Naive thymus-derived CD8-positive, alpha-beta T cell (primary cell): ENCODE results near the gene KCNJ12. TPM values are rescaled to one million over a fixed set of nuclear protein-coding genes. Genes with fewer than 3 reads are reported as not detected.

Source experiments
- ATAC-seq, 2 donors: fragments of 150-1000 bp; cut with Tn5 transposase in 1 of 2; sonication (Bioruptor Pico), chemical (Tn5 transposase) in 1 of 2; 1 replicate in 1 of 2; 2 replicates in 1 of 2; pipeline ENCODE4 v1.10.0; 2021; ENCODE audit warnings: mild to moderate bottlenecking in 2 of 2, moderate library complexity in 2 of 2
- POLR2A ChIA-PET: fragments of 350-600 bp; sonication (Branson Sonifier 250); formaldehyde crosslinking; loops from one replicate; lab custom pipeline; 2021; ENCODE audit warnings: antibody characterized with exemption; lab: Charles Lee
- DNase-seq, 10 donors: peaks; one replicate each; pipeline versions ENCODE4 v3.0.0 to v3.0.0-alpha.2; 2020 to 2022
- H3K27ac Mint-ChIP-seq, 10 donors: one replicate each; pipeline ENCODE4 v1.8.0; 2020 to 2022; ENCODE audit warnings: mild to moderate bottlenecking in 10 of 10, mixed read lengths in 10 of 10, moderate library complexity in 4 of 10, inconsistent platforms in 1 of 10
- H3K27me3 Mint-ChIP-seq, 5 donors: one replicate each; pipeline ENCODE4 v1.8.0; 2021 to 2022; ENCODE audit warnings: mixed read lengths in 5 of 5
- H3K36me3 Mint-ChIP-seq, 3 donors: one replicate each; pipeline ENCODE4 v1.8.0; 2020 to 2022; ENCODE audit warnings: mixed read lengths in 3 of 3, mild to moderate bottlenecking in 2 of 3, inconsistent platforms in 1 of 3
- H3K4me1 Mint-ChIP-seq, 4 donors: one replicate each; pipeline ENCODE4 v1.8.0; 2021 to 2022; ENCODE audit warnings: mixed read lengths in 4 of 4
- H3K4me3 Mint-ChIP-seq, 10 donors: one replicate each; pipeline ENCODE4 v1.8.0; 2020 to 2022; ENCODE audit warnings: mild to moderate bottlenecking in 10 of 10, mixed read lengths in 10 of 10, moderate library complexity in 6 of 10, inconsistent platforms in 1 of 10
- H3K9me3 Mint-ChIP-seq, 9 donors: one replicate each; pipeline ENCODE4 v1.8.0; 2020 to 2022; ENCODE audit warnings: mixed read lengths in 9 of 9, mild to moderate bottlenecking in 3 of 9, inconsistent platforms in 1 of 9, moderate library complexity in 1 of 9
- polyA plus RNA-seq, 3 donors: library from polyadenylated mRNA; unstranded; fragments of 300-500 nt; fragmentation: Illumina TruSeq; gene quantifications; one replicate each; pipeline ENCODE4 v1.2.3, GENCODE V29; 2021
- total RNA-seq, 8 experiments: library from RNA in 2 of 8; stranded (reverse) in 2 of 8; gene quantifications; one replicate each; pipeline ENCODE4 v1.2.3 and lab custom pipeline; 2021 to 2026

KCNJ12 gene
- total and polyA plus RNA-seq, 5 experiments from 2014 or later = 0.16 to 0.18 TPM; not detected in 3

GRCh38 chr17:21385281-21385845 is 9.2 kb downstream of the KCNJ12 start:
- POLR2A ChIA-PET = no interaction called here
- H3K27ac Mint-ChIP-seq = no peak overlapping the region
- no peak for DNase-seq
- H3K4me1 Mint-ChIP-seq = peaks cover 0 to 2% (median 0%) of the 10 kb centered on the region in 4 donors
- ATAC-seq = no peak
- H3K9me3 Mint-ChIP-seq = peaks cover 0 to 2% (median 0%) of the 10 kb centered on the region in 9 donors
- H3K27me3 Mint-ChIP-seq = peaks cover 0 to 10% (median 2%) of the 10 kb centered on the region in 5 donors
- H3K36me3 Mint-ChIP-seq = no peaks in the 10 kb centered on the region
- no peak overlapping the region for H3K4me3 Mint-ChIP-seq

DNA sequence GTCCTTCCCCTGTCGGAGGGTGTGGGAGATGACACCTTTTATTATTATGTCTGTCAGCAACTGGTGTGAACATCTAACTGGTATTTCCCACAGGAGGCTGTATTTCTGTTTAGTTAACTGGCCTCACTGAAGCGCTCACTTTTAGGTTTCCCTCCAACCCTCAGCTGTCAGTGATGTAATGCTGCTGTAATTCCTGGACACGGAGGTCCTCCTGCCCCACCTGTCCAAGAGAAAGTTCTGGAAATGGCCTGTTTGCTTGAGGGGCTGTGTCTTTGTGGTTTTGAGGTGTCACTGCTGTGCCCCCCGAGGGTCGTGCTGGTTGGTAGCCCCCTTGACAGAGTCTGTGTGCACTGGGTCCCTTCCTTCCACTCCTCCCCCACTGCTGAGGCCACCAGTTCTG is 11.5 kb downstream of the KCNJ12 start:
- POLR2A ChIA-PET = no interaction called here
- Mint-ChIP-seq H3K4me3 (no peak overlapping the region), H3K4me1 (peaks cover 0 to 2% (median 0%) of the 10 kb centered on the region in 4 donors), H3K27me3 (peaks cover 0 to 2% (median 0%) of the 10 kb centered on the region in 5 donors), H3K9me3 (peaks cover 0 to 2% (median 0%) of the 10 kb centered on the region in 9 donors), H3K36me3 (no peaks in the 10 kb centered on the region), H3K27ac (no peak overlapping the region)
- ATAC-seq = no peak
- no peak for DNase-seq

DNA sequence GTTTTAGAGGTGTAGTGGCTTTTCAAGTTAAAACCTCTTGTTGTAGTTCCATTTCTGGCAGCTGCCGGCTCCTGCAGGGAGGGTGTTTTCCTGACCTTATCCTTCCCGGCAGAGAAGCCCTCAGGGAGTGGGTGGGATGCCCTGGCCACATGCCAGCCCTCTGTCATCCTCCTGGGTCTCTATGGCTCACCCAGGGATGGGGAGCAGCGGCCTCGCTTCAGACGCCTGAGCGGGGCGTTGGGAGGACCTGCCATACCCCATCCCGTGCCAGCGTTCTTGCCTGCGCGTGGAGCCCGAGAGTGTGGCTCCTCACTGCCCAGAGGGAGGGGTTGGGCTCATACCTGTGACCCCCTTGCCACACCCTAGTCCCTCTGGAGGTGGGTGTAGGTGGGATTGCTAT is 11.9 kb downstream of the KCNJ12 start:
- POLR2A ChIA-PET = no interaction called here
- H3K36me3 Mint-ChIP-seq = no peaks in the 10 kb centered on the region

DNA sequence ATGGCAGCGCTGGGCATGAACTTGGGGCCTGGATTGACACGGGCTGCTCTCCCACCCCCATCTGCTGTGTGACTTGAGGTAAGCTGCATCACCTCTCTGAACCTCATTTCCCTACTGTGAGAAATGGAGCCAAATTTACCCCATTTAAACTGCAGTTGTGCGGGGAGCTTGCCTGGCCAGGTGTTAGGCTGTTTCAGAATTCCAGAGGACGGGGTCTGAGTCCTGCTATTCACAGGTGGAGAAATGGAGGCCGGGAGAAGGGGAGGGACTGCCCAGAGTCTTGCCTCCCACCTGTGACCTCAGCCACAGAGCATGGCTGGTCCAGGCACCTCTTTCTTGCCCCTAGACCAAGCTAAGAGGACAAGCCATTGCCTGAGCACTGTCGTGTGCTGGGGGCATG is 12.8 kb downstream of the KCNJ12 start:
- Mint-ChIP-seq H3K27me3 (peaks cover 0 to 2% (median 0%) of the 10 kb centered on the region in 5 donors), H3K4me1 (peaks cover 0 to 2% (median 0%) of the 10 kb centered on the region in 4 donors), H3K27ac (no peak overlapping the region), H3K4me3 (no peak overlapping the region), H3K9me3 (peaks cover 0 to 2% (median 0%) of the 10 kb centered on the region in 9 donors), H3K36me3 (no peaks in the 10 kb centered on the region)
- POLR2A ChIA-PET = no interaction called here
- ATAC-seq (no peak), DNase-seq (no peak)

More for the DNA sequence above, 11.9 kb downstream of the KCNJ12 start:
- H3K27me3 Mint-ChIP-seq = peaks cover 0 to 2% (median 0%) of the 10 kb centered on the region in 5 donors
- no peak overlapping the region for H3K27ac Mint-ChIP-seq
- no peak for DNase-seq
- H3K4me3 Mint-ChIP-seq = no peak overlapping the region
- H3K4me1 Mint-ChIP-seq = peaks cover 0 to 2% (median 0%) of the 10 kb centered on the region in 4 donors
- ATAC-seq = no peak
- H3K9me3 Mint-ChIP-seq = peaks cover 0 to 2% (median 0%) of the 10 kb centered on the region in 9 donors

DNA sequence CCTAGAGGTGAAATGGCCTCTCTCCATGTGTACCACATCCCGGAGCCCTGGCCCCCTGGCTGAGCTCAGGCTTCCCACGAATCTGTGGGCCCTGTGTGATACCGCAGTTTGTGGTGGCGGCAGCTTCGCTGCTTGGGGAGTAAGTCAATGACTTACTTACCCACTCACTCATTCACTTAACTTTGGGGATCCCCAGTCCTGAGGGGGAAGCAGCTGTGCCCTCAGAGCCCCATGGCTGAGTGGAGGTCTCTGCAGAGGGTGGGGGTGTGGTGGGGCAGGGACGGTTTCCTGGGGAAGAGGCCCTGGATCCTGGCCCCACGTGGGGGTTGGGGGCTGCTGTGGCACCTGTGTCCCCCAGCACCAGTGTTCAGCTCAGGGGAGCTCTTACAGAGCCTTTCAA is 13.2 kb downstream of the KCNJ12 start:
- POLR2A ChIA-PET = no interaction called here
- Mint-ChIP-seq H3K4me1 (peaks cover 0 to 2% (median 0%) of the 10 kb centered on the region in 4 donors), H3K9me3 (peaks cover 0 to 2% (median 0%) of the 10 kb centered on the region in 9 donors), H3K36me3 (no peaks in the 10 kb centered on the region), H3K27me3 (peaks cover 0 to 2% (median 0%) of the 10 kb centered on the region in 5 donors), H3K4me3 (no peak overlapping the region), H3K27ac (peak overlapping the region in 1 of 10 donors; percentile 33)
- DNase-seq = no peak
- ATAC-seq = no peak

GRCh38 chr17:21390294-21390693 is 14.1 kb downstream of the KCNJ12 start:
- Mint-ChIP-seq H3K27ac (peak overlapping the region in 1 of 10 donors; percentile 75), H3K27me3 (peaks cover 0 to 2% (median 0%) of the 10 kb centered on the region in 5 donors), H3K4me3 (no peak overlapping the region), H3K36me3 (no peaks in the 10 kb centered on the region), H3K4me1 (peaks cover 0 to 2% (median 0%) of the 10 kb centered on the region in 4 donors), H3K9me3 (peaks cover 0 to 2% (median 0%) of the 10 kb centered on the region in 9 donors)
- ATAC-seq (no peak), DNase-seq (no peak)
- POLR2A ChIA-PET = no interaction called here

- H3K36me3 Mint-ChIP-seq = no peaks in the 10 kb centered on the region
- DNase-seq (no peak), ATAC-seq (no peak)
- H3K27ac Mint-ChIP-seq = peak overlapping the region in 1 of 10 donors; percentile 48
- H3K9me3 Mint-ChIP-seq = peaks cover 0 to 2% (median 0%) of the 10 kb centered on the region in 9 donors
- H3K27me3 Mint-ChIP-seq = peaks cover 0 to 2% (median 0%) of the 10 kb centered on the region in 5 donors
- no peak overlapping the region for H3K4me3 Mint-ChIP-seq
- POLR2A ChIA-PET = no interaction called here
- H3K4me1 Mint-ChIP-seq = peaks cover 0 to 2% (median 0%) of the 10 kb centered on the region in 4 donors
These were observed 16.1 kb downstream of the KCNJ12 start for GRCh38 chr17:21392266-21392665.

DNA sequence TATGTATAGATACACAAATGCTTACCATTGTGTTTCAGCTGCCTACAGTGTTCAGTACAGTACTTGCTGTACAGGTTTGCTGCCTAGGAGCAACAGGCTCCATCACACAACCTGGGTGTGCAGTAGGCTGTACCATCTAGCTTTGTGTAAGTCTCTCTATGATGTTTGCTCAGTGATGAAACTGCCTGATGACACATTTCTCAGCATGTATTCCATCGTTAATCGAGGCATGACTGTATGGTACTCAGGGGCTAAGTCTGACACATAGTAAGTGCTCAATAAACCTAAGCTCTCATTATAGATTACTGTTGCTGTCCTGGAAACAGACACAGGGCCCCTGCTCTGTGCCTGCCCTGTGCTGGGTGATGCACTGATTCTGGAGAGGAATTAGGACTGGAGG is 18.1 kb downstream of the KCNJ12 start:
- ATAC-seq (no peak), DNase-seq (no peak)
- H3K27me3 Mint-ChIP-seq = peaks cover 0 to 2% (median 0%) of the 10 kb centered on the region in 5 donors
- H3K4me3 Mint-ChIP-seq = no peak overlapping the region
- H3K9me3 Mint-ChIP-seq = peaks cover 0 to 2% (median 0%) of the 10 kb centered on the region in 9 donors
- H3K4me1 Mint-ChIP-seq = peaks cover 0 to 2% (median 0%) of the 10 kb centered on the region in 4 donors
- POLR2A ChIA-PET = no interaction called here
- peak overlapping the region in 2 of 10 donors; percentile 26 to 35 for H3K27ac Mint-ChIP-seq
- no peaks in the 10 kb centered on the region for H3K36me3 Mint-ChIP-seq

GRCh38 chr17:21395764-21396163 is 19.6 kb downstream of the KCNJ12 start:
- POLR2A ChIA-PET = no interaction called here
- H3K27ac Mint-ChIP-seq = no peak overlapping the region

DNA sequence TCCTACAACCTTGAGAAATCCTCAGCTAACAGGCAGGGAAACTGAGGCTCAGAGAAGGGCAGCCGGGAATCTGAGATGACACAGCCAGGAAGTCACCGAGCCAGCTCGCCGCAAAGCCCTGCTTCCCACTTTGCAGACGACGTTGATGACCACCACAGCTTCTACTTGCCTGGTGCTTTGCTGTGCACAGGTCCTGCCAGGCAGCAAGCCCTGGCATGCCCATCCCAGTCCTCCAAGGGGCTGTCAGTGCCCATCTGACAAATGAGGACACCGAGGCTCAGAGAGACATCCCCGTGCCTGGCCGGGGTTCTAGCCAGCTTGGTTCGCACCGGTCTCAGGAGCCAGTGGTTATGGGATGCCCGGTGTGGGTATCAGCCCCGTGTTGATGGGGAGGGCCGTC is 20.1 kb downstream of the KCNJ12 start:
- Mint-ChIP-seq H3K27me3 (no peaks in the 10 kb centered on the region), H3K27ac (no peak overlapping the region), H3K36me3 (no peaks in the 10 kb centered on the region), H3K4me3 (no peak overlapping the region), H3K9me3 (no peaks in the 10 kb centered on the region), H3K4me1 (no peaks in the 10 kb centered on the region)
- POLR2A ChIA-PET = no interaction called here
- no peak for DNase-seq
- no peak for ATAC-seq

More at GRCh38 chr17:21395764-21396163, 19.6 kb downstream of the KCNJ12 start:
- Mint-ChIP-seq H3K9me3 (no peaks in the 10 kb centered on the region), H3K4me1 (no peaks in the 10 kb centered on the region), H3K36me3 (no peaks in the 10 kb centered on the region), H3K4me3 (no peak overlapping the region), H3K27me3 (no peaks in the 10 kb centered on the region)
- no peak for ATAC-seq
- no peak for DNase-seq

GRCh38 chr17:21397341-21398190 is 21.4 kb downstream of the KCNJ12 start:
- Mint-ChIP-seq H3K9me3 (peaks cover 0 to 6% (median 0%) of the 10 kb centered on the region in 9 donors), H3K36me3 (no peaks in the 10 kb centered on the region), H3K27me3 (no peaks in the 10 kb centered on the region), H3K4me3 (no peak overlapping the region), H3K27ac (no peak overlapping the region), H3K4me1 (peaks cover 0 to 4% (median 0%) of the 10 kb centered on the region in 4 donors)
- no peak for ATAC-seq
- DNase-seq = no peak
- POLR2A ChIA-PET = interaction anchor here (0.6 kb wide), 1 partner anchor 272 kb away, joined by 3 read pairs; no protein-coding TSS in a partner anchor

DNA sequence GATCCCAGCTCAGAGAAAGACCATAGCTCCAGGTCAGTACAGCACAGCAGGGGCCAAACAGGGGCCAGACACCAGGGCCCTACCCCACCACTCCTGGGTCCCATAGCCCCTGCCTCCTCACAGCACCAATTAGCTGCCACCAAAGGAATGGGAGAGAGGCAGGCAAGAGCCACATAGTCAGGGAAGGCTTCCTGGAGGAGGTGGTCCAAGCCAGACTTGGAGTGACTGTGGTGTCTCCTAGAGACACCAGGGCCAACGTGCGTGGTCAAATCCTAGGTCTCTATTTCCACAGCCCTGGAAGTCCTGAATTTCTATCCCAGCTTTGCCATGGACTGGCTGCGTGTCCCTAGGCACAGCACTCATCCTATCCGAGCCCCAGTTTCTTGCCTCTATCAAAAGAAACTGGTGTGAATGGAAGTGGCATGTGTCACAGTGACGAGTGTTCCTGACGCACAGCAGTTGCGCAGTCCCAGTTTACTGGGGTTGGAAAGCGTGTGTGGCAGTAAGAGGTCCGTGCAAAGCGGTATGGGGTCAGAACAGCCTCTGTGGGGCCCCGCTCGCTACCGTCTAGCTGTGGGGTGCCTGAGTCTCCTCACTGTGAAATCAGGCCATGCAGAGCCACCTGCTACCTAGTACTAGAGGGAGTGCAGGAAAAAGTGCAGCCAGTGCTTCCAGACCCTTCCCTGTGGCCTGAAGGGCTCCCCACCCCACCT is 23.5 kb downstream of the KCNJ12 start:
- DNase-seq (no peak), ATAC-seq (no peak)
- POLR2A ChIA-PET = no interaction called here
- no peaks in the 10 kb centered on the region for H3K27me3 Mint-ChIP-seq
- no peaks in the 10 kb centered on the region for H3K36me3 Mint-ChIP-seq
- peak overlapping the region in 2 of 10 donors; percentile 11 to 25 for H3K27ac Mint-ChIP-seq
- H3K4me3 Mint-ChIP-seq = no peak overlapping the region
- H3K9me3 Mint-ChIP-seq = peaks cover 0 to 9% (median 0%) of the 10 kb centered on the region in 9 donors
- H3K4me1 Mint-ChIP-seq = peaks cover 0 to 4% (median 0%) of the 10 kb centered on the region in 4 donors
